A549 (cell line): Measurements from ENCODE around the gene ATP10A. TPM values are rescaled to one million over a fixed set of nuclear protein-coding genes. Genes with fewer than 3 reads are reported as not detected.

Source experiments
- ATAC-seq, 2 experiments: fragments of 200-7000 bp in 1 of 2; fragments of >200 bp in 1 of 2; cut with Nextera tagmentation in 1 of 2; cut with Tn5 transposase in 1 of 2; 3 replicates each; pipeline versions ENCODE4 v1.8.0 to v1.9.1; 2018 to 2020; ENCODE audit warnings: mild to moderate bottlenecking in 1 of 2, moderate library complexity in 1 of 2
- CTCF ChIA-PET: fragments of 300-600 bp; sonication (Branson Sonifier 250); formaldehyde crosslinking; extraction: SDS; loops from one replicate; lab custom pipeline; 2021; ENCODE audit warnings: antibody characterized with exemption, inconsistent platforms; lab: Yijun Ruan, JAX
- POLR2A ChIA-PET: fragments of 350-600 bp; formaldehyde crosslinking; extraction: SDS; loops from one replicate; lab custom pipeline; 2021; ENCODE audit warnings: antibody characterized with exemption, inconsistent platforms; lab: Yijun Ruan, JAX
- DNase-seq, 2 experiments: peaks; one replicate each; pipeline versions ENCODE4 v3.0.0 to v3.0.0-alpha.2; 2011 to 2016; ENCODE audit warnings: low read depth in 1 of 2, low spot score in 1 of 2
- FAIRE-seq: peaks from 2 replicates; lab custom pipeline; 2011; peaks lifted over from hg19 to GRCh38; lab: Jason Lieb, UNC
- H3K27ac ChIP-seq, 2 experiments: fragments of >200 bp; sonication (Bioruptor Twin); formaldehyde crosslinking; 3 replicates each; pipeline ENCODE4 v1.5.1; 2016 to 2017
- H3K4me1 ChIP-seq: fragments of >200 bp; sonication (Bioruptor Twin); formaldehyde crosslinking; 3 replicates; pipeline ENCODE4 v1.6.1; 2016
- H3K4me2 ChIP-seq: fragments of >200 bp; sonication (Bioruptor Twin); formaldehyde crosslinking; 3 replicates; pipeline ENCODE4 v1.6.1; 2016
- H3K4me3 ChIP-seq: fragments of >200 bp; sonication (Bioruptor Twin); formaldehyde crosslinking; 3 replicates; pipeline ENCODE4 v1.5.1; 2016
- H3K9me3 ChIP-seq: fragments of >200 bp; sonication (Bioruptor Twin); formaldehyde crosslinking; 3 replicates; pipeline ENCODE4 v1.6.1; 2016
- CBX8 ChIP-seq: fragments of 200-600 bp; sonication (generic); IDR thresholded peaks from 2 replicates; pipeline ENCODE4 v1.6.1; 2016
- CEBPB ChIP-seq, 2 experiments: fragments of >200 bp in 1 of 2; sonication (Bioruptor Twin) in 1 of 2; formaldehyde crosslinking in 1 of 2; IDR thresholded peaks; 2 replicates each; pipeline ENCODE4 v1.6.1; 2012 to 2016
- CHD4 ChIP-seq: fragments of 200-600 bp; sonication (generic); IDR thresholded peaks from 2 replicates; pipeline ENCODE4 v1.6.1; 2016; ENCODE audit warnings: antibody characterized with exemption, mild to moderate bottlenecking, borderline replicate concordance
- CTCF ChIP-seq: fragments of >200 bp; sonication (Bioruptor Twin); formaldehyde crosslinking; IDR thresholded peaks from 3 replicates; pipeline ENCODE4 v1.5.1; 2016
- E2F6 ChIP-seq: IDR thresholded peaks from 2 replicates; pipeline ENCODE4 v1.6.1; 2012; ENCODE audit warnings: low read depth, borderline replicate concordance
- EHF ChIP-seq: fragments of 250-450 bp; sonication (Bioruptor Pico); IDR thresholded peaks from 2 replicates; pipeline ENCODE4 v1.5.0; 2020; ENCODE audit warnings: mild to moderate bottlenecking
- FOXS1 ChIP-seq: fragments of 250-450 bp; sonication (Bioruptor Pico); IDR thresholded peaks from 2 replicates; pipeline ENCODE4 v1.5.0; 2020; ENCODE audit warnings: mild to moderate bottlenecking, moderate library complexity
- GATA3 ChIP-seq: IDR thresholded peaks from 2 replicates; pipeline ENCODE4 v1.6.1; 2012; ENCODE audit warnings: borderline replicate concordance
- HDAC2 ChIP-seq: fragments of 200-600 bp; sonication (generic); IDR thresholded peaks from 2 replicates; pipeline ENCODE4 v1.6.1; 2016
- HEYL ChIP-seq: fragments of 250-450 bp; sonication (Bioruptor Pico); IDR thresholded peaks from 2 replicates; pipeline ENCODE4 v1.8.0; 2021; ENCODE audit warnings: mild to moderate bottlenecking, moderate library complexity
- HOXA7 ChIP-seq: fragments of 250-450 bp; sonication (Bioruptor Pico); IDR thresholded peaks from 2 replicates; pipeline ENCODE4 v1.5.0; 2020; ENCODE audit warnings: mild to moderate bottlenecking, moderate library complexity
- JUN ChIP-seq, 2 experiments: fragments of >200 bp; sonication (Bioruptor Twin); formaldehyde crosslinking; IDR thresholded peaks; 2 replicates in 1 of 2; 3 replicates in 1 of 2; pipeline ENCODE4 v1.6.1; 2016 to 2017
- JUNB ChIP-seq: fragments of >200 bp; sonication (Bioruptor Twin); formaldehyde crosslinking; IDR thresholded peaks from 2 replicates; pipeline ENCODE4 v1.6.1; 2016
- KDM1A ChIP-seq: fragments of 200-600 bp; sonication (generic); IDR thresholded peaks from 2 replicates; pipeline ENCODE4 v1.6.1; 2016; ENCODE audit warnings: low read depth, mild to moderate bottlenecking
- MAFK ChIP-seq: fragments of 450-650 bp; IDR thresholded peaks from 2 replicates; pipeline ENCODE4 v1.6.1; 2014; ENCODE audit not compliant: partially characterized antibody
- NR3C1 ChIP-seq: fragments of >200 bp; sonication (Bioruptor Twin); formaldehyde crosslinking; IDR thresholded peaks from 3 replicates; pipeline ENCODE4 v1.6.1; 2017
- REST ChIP-seq: fragments of 200-600 bp; sonication (generic); IDR thresholded peaks from 2 replicates; pipeline ENCODE4 v1.6.1; 2016; ENCODE audit warnings: antibody characterized with exemption, mild to moderate bottlenecking, moderate library complexity
- ZFP36 ChIP-seq: fragments of 450-650 bp; IDR thresholded peaks from 2 replicates; pipeline ENCODE4 v1.6.1; 2014; ENCODE audit warnings: borderline replicate concordance; ENCODE audit not compliant: partially characterized antibody
- WGBS: methylation state at CpG from one replicate; pipeline ENCODE4 v1.1.6; 2017; ENCODE audit errors: missing lambda C conversion rate; 5-methylcytosine and 5-hydroxymethylcytosine counted together
- polyA plus RNA-seq, 4 experiments: library from polyadenylated mRNA; depleted of rRNA in 3 of 4; stranded (reverse); fragments of >200 nt; fragmentation: RNase III in 1 of 4; extraction: RNeasy Plus Mini Kit Qiagen cat#74134 plus additional on column Dnase treatment in 1 of 4; gene quantifications; 2 replicates in 3 of 4; 3 replicates in 1 of 4; pipeline ENCODE4 v1.2.3, GENCODE V29; 2011 to 2017
- TF ChIP-seq, protein P1 (sequence below): fragments of 250-450 bp; sonication (Bioruptor Pico); IDR thresholded peaks from 2 replicates; pipeline ENCODE4 v1.5.0; 2021; ENCODE audit warnings: mild to moderate bottlenecking, moderate library complexity, borderline replicate concordance
- TF ChIP-seq, protein P2 (sequence below): IDR thresholded peaks from 2 replicates; pipeline ENCODE4 v1.6.1; 2012

Gene ATP10A
- polyA plus RNA-seq, 2 of the 4 experiments (the other 2 are of a cell fraction), result 5.9 to 7.6 TPM

DNA sequence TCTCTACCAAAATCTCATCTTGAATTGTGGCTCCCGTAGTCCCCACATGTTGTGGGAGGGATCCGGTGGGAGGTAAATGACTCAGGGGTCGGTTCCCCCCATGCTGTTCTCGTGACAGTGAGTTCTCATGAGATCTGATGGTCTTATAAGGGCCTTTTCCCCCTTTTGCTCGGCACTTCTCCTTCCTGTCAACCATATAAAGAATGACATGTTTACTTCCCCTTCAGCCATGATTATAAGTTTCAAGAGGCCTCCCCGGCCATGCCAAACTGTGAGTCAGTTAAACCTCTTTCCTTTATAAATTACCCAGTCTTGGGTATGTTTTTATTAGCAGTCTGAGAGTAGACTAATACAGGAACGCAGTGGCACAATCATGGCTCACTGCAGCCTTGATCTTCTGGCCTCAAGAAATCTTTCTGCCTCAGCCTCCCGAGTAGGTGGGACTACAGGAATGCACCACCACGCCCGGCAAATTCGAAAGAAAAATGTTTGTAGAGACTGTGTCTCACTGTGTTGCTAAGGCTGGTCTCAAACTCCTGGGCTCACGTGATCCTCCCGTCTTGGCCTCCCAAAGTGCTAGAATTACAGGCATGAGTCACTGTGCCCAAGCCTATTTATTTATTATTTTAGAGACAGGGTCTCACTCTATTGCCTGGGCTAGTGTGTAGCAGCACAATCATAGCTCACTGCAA, 101.0 kb downstream of the ATP10A start:
- no peak overlapping the region for H3K4me2 ChIP-seq
- no peak for TF ChIP-seq EHF (CRISPR knock-in tag)
- TF ChIP-seq JUNB, result no peak
- TF ChIP-seq NR3C1, result no peak
- TF ChIP-seq FOXS1 (CRISPR knock-in tag), result no peak
- TF ChIP-seq CTCF, result no peak
- TF ChIP-seq GATA3, result no peak
- no peak for TF ChIP-seq REST
- TF ChIP-seq, all 56 proteins: peak for 0
- H3K4me3 ChIP-seq, result no peak overlapping the region
- H3K27ac ChIP-seq, result peak overlapping the region in 1 of 2 experiments; percentile 56; a peak in 1 of 6 replicates
- FAIRE-seq (no peak), DNase-seq (no peak), ATAC-seq (no peak)
- H3K9me3 ChIP-seq, result no peaks in the 10 kb centered on the region
- ChIA-PET CTCF (no interaction called here), POLR2A (no interaction called here)
- WGBS, result 89% methylated on average over 13 of the region's 13 CpGs
- peaks cover 18% of the 10 kb centered on the region for H3K4me1 ChIP-seq

DNA sequence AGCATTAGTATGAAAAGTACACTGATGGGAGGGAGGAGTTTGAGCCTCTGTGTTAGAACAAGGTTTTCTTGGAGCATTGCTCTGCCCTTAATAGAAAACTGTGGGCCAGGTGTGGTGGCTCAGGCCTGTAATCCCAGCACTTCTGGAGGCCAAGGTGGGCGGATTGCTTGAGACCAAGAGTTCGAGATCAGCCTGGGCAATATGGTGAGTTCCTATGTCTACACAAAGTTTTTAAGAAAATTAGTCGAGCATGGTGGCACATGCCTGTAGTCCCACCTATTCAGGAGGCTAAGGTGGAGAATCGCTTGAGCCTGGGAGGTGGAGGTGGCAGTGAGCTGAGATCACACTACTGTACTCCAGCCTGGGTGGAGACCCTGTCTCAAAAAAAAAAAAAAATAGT, 103.7 kb downstream of the ATP10A start:
- H3K4me1 ChIP-seq, result peaks cover 18% of the 10 kb centered on the region
- FAIRE-seq, result no peak
- ChIA-PET POLR2A (no interaction called here), CTCF (interaction anchor here (0.8 kb wide), 1 partner anchor 175 kb away, joined by 3 read pairs; no protein-coding TSS in a partner anchor)
- no peak overlapping the region for H3K4me3 ChIP-seq
- no peak for DNase-seq
- WGBS, result 86% methylated on average over 4 of the region's 4 CpGs
- no peak for ATAC-seq
- no peak overlapping the region for H3K4me2 ChIP-seq
- no peak overlapping the region for H3K27ac ChIP-seq
- no peaks in the 10 kb centered on the region for H3K9me3 ChIP-seq
- TF ChIP-seq CEBPB (IDR thresholded peaks at IDR 0.05) (no peak), ZFP36 (no peak), CBX8 (no peak), REST (no peak), HDAC2 (no peak), E2F6 (no peak), CHD4 (no peak), MAFK (no peak), HOXA7 (CRISPR knock-in tag) (no peak), CTCF (no peak), HEYL (CRISPR knock-in tag) (no peak), JUN (IDR thresholded peaks at IDR 0.05) (no peak), KDM1A (no peak)
- TF ChIP-seq, protein P1, sequence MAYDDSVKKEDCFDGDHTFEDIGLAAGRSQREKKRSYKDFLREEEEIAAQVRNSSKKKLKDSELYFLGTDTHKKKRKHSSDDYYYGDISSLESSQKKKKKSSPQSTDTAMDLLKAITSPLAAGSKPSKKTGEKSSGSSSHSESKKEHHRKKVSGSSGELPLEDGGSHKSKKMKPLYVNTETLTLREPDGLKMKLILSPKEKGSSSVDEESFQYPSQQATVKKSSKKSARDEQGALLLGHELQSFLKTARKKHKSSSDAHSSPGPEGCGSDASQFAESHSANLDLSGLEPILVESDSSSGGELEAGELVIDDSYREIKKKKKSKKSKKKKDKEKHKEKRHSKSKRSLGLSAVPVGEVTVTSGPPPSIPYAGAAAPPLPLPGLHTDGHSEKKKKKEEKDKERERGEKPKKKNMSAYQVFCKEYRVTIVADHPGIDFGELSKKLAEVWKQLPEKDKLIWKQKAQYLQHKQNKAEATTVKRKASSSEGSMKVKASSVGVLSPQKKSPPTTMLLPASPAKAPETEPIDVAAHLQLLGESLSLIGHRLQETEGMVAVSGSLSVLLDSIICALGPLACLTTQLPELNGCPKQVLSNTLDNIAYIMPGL, result no peak
- TF ChIP-seq, protein P2, sequence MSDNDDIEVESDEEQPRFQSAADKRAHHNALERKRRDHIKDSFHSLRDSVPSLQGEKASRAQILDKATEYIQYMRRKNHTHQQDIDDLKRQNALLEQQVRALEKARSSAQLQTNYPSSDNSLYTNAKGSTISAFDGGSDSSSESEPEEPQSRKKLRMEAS, result no peak
